GM21515 (cell line): ENCODE data around the gene PLA2G4E.

Source experiments
- ATAC-seq: cut with Tn5 transposase; IDR thresholded peaks from one replicate; pipeline ENCODE4 v1.9.1; 2021; ENCODE audit not compliant: unreplicated experiment

Gene PLA2G4E

DNA sequence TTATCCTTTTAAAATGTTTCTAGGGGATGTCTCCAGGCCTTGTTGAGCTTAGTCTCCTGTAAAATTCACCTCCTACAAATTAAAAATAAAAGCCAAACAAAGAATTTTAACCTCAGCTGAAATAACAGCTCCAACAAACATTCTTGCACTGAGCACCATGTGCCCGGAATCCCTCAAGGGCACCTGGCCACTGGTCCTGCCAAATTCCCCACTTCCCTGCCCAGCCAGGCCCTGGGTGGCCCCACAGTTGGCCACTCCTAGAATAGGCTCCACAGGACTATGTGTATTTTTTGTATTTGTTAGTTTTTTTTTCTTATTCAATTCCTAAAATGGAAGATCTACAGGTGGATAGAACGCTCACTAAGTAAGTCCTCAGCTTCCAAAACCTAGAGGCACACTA is 33.1 kb upstream of the PLA2G4E start:
- ATAC-seq: no peak

DNA sequence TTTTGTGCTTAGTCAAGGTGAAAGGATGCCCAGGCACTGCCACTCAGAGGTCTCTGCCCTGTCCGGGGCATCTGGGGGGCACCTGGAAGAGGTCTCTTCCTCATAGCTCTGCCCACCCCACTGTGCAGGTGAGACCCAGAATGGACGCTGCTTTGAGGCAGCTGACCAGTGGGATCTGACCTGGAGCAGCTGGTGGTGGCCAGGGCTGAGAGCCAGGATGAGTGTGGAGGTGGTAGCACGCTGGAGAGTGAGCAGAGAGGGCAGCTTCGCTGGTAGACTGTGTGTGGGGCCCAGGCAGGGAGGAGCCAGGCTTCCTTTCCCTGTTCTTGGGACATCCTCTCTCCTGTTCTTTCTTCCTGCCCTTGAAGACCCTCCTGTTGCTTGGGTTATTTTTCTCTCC is 32.2 kb upstream of the PLA2G4E start:
- ATAC-seq: no peak

DNA sequence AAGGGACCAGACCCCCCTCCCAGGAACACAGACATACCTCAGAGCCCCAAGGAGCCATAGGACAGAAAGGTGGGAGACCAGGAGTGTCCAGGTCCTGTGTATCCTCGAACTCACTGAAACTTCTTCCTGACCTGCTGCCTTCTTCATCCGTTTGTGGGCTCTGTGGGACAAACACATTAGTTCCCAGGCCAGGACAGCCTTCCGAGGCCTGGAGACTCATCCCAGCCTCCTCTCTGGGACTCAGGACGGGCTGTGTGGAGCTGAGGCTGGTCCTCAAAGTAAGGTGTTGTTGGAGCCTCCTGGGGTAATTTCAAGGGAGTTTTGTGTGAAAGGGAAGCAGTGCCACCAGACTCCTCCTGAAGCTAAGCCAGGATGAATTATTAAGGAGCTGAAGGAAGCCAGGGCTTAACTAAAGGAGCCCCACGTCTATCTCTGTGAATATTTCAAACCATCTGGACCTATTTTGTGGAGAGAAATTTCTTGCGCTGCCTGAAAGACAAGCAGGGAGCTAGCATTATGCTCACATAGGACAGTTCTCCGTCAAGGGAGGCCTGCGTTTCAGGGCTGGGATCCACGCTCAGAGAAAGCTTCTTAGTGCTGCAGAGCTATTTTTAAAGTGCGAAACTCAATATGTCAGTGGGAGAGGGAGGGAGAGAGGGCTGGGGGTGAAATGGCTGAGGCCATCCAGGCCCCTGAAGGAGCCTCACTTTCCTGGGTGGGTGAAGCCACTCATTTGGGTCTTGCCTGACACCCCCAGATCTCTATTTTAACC is 29.8 kb upstream of the PLA2G4E start:
- no peak for ATAC-seq

DNA sequence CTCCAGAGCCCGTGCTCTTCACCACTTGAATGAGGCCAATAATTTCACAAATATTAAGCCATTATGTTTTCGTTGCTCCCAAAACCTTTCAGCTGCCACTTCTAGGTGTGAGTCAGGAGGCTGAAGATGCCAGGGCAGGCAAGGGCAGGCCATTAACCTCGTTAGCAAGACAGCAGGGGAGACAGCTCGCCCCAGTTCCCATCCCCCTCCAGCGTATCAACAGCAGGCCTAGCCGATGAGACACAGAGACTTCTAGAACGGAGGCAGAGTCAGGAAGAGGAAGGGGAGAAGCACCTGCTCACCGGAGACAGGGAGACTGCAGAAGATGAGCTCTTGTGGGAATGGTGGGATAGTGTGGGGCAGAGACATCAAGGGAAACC is 28.0 kb upstream of the PLA2G4E start:
- no peak for ATAC-seq

DNA sequence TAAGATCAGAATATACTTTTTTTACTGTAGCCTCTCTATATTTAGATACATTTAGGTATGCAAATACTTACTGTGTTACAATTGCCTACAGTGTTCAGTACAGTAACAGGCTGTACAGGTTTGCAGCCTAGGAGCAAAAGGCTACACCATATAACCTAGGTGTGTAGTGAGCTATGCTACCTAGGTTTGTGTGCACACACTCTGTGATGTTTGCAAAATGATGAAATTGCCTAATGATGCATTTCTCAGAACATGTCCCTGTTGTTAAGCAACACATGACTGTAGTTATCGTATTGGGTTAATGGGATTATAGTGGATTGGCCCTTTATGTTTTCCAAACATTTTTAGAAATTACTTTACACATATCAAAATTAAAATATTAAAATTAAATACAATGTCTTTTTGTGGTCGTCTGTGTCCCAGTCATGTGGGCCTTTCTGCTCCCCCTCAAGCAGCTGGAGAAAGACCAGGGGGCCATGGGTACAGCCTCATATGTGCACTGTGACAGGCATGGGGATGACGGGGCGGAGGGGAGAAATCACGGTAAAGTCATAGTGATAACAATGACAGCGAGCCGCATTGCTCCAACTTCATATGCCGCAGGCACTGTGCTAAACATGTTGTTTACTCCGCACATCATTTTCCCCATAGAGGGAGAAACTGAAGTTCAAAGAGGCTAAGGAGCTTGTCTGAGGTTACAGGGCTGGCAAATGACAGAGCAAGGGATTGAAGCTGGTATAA is 27.4 kb upstream of the PLA2G4E start:
- no peak for ATAC-seq

DNA sequence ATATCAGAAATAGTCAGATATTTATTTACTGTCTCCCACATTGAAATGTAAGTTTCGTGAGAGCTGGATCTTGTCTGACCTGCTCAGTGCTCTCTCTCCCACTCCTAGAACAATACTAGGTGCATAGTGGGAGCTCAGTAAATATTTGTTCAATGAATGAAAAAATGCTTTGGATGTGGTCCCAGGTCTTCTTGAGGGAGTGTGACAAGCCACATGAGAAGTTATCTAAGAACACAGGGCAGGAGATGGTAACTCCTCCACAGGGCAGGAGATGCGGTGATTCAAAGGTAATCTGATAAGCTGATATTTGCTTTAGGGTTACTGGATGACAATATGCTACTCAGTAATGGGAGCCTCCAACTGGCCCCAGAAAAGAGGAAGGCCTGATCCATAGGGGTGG is 25.8 kb upstream of the PLA2G4E start:
- no peak for ATAC-seq

DNA sequence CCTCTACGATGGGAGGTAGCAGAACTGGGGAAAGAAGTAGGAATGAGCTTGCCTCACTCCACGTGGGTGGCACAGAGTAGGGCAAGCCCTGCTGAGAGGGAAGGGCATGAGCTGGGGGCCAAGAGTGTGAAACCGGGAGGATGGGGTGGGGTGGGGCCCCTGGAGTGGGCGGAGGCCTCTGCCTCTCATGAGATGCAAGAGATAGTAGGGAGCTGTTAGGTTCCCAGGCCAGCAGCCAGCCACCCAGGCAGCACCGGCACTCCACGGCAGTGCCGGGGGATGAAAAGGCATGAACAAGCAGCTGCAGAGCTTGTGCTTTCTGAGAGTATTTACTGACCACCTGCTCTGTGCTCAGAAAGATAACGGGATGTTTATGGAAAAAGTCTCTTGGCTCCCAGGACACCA is 24.4 kb upstream of the PLA2G4E start:
- ATAC-seq: no peak

DNA sequence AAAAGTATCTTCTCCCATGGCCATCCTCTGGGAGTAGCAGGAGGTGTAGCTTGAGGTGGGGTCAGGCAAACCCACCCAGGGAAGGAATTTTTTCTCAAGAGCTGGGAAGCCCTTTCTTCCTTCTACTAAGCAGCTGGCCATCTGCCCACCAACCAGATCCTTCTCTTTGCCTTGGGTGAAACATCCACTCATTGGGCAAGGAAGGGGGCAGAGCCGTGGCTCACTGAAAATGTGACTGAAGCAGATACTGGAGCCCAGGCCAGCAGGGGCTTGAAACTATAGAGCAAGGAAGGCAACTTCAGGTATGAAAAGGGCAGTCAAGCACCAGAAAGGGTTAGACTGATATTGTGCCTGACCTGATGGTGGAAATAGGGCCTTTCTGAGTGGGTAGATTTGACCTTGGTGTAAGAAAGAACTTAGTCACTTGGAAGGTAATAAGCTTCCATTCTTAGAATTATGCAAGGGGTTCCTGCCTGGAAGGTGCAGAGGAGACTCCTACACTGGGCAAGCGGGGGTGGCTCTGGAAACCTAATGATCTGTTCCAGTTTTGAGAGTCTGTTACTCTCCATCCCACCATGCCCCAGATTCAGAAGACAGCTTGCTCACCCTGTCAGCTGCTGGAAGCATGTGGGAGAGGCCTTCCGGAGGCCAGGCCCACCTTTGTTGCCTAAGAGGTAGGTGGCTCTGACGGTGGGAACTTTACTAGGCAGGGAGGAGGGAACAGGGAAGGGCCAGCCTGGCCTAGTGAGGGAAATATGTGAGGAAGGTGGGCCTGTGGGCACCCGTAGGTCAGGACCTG is 22.0 kb upstream of the PLA2G4E start:
- no peak for ATAC-seq

DNA sequence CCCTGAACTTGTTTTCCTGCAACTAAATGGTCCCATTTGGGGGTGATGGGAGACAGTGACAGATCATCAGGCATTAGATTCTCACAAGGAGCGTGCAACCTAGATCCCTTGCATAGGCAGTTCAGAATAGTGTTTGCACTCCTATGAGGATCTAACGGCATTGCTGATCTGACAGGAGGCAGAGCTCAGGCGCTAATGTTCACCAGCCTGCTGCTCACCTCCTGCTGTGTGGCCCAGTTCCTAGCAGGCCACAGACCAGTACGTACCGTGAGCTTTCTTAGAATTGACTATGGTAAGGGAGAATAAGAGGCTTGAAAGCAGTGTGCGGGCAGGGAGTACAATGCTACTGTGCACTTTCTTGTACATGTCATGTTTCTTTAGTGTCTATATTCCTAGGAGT is 17.6 kb upstream of the PLA2G4E start:
- ATAC-seq: no peak

DNA sequence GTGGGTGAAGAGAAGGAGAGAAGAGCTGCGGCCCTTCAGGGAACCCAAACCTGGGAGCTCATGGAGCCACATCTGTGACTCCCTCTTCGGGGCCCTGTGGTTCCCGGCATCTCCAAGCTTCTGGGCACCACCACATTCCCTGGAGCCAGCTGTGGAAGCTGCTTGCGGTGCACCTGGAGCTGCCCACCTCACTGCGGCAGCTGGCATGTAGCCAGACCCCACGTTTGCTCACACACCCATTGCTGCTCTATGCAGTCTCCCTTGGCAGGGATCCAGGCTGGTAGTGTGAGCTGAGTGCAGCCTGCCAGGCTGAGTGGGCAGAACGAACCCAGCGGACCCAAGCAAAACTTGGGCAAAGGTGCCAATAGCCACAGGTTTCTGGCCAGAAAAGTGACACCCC is 16.8 kb upstream of the PLA2G4E start:
- ATAC-seq: no peak

DNA sequence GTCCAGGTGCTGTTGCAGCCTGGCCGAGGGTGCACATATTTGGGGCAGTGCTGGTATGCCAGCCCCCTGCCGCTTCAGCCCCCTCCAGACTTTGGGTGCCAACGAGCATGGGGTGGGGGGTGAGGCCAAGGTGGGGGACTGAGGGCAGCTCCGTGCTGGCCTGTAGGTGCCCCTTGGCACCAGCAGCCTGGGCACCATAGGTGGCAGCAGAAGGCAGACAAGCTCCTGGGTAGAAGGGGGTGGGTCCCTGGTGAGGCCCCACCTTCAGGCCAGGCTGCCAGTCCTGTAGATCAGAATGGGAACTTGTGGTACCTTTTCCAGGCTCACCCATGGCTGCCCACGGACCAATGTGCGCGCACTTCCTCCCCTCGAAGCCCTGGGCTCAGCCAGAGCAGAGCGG is 16.1 kb upstream of the PLA2G4E start:
- no peak for ATAC-seq

DNA sequence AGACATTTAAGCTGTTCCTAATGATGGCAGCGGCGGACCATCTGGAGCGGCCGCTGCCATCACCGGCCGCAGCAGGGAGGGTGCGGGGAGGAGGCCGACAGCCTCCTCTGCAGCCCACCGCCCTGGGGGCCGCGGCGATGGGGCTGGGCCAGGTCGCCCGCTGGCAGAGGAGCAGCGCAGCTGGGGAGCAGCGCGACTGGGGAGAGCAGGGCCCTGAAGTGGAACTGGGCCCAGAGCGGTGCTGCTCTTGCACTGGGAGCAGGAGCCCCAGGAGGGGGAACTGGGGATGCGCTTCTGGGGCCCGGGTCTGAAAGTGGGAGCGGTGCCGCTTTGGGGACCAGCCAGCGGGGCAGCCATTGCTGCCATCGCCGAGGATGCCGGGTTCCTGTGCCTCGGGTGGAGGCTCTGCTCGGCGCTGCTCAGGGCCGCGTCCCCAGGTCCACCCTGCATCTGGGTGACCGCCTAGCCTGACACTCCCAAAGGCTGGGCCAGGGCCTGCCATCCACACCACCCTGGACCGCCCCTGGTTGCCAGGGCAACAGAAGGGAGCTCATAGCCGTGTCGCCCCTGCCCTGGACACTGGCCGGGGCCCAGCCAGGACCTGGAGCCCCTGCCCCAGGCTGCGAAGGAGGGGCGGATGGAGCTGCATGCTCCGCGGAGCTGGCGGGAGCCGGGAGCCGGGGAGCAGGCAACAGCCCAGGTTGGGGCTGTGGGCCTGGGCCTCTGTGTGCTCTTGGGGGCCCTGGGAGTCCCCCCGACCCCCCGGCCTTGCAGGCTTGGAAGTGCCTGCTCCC is 15.5 kb upstream of the PLA2G4E start:
- ATAC-seq: no peak

DNA sequence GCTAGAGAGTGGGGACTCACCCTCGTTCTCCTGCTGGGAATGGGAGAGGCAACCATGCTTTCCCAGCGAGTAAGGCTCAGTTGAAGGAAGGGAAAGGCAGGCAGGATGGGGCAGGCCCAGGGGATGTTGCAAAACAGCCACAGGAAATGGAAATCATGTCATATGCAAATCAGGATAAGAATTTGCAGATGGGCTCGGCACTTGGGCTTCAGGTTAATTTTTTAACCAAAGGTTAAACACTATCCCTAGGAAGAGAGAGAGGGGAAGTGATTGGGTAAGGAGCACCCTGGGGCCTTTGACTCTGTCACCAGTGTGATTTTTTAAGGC is 14.6 kb upstream of the PLA2G4E start:
- no peak for ATAC-seq

DNA sequence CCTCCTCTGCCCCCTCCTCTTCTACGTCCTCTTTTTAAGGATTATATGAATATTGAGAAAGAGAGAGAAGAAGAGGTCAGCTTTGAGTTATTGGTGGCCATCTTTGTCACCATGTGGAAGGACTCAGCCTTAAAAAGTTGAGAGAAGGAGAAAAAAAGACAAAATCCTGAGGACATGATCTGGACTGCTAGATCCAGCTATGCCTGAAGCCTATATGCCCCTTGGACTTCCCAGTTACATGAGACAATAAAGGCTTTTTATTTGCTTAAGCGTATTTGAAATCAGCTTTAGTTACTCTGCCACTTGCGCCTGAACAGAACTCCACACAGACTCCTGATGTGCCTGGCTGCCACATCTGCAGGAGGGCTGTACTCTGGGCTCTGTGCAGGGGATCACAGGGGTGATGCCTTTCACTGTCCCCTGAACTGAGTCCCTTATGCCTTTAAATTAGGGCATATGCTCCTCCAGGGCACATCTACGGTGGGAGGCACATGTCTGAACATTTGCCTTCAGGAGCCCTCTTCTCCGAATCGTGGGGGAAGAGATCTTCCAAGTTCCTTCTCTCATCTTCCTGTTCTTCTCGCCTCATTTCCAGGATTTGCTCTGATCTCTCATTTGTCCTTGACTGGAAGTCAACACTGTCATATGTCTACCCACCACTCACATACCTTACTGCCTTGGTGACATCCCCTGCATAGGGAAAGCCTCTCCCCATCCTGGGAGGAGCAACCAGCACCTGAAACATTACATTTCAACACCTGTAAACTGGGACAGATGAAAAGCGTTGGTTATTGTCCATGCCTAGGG is 14.0 kb upstream of the PLA2G4E start:
- ATAC-seq: no peak

DNA sequence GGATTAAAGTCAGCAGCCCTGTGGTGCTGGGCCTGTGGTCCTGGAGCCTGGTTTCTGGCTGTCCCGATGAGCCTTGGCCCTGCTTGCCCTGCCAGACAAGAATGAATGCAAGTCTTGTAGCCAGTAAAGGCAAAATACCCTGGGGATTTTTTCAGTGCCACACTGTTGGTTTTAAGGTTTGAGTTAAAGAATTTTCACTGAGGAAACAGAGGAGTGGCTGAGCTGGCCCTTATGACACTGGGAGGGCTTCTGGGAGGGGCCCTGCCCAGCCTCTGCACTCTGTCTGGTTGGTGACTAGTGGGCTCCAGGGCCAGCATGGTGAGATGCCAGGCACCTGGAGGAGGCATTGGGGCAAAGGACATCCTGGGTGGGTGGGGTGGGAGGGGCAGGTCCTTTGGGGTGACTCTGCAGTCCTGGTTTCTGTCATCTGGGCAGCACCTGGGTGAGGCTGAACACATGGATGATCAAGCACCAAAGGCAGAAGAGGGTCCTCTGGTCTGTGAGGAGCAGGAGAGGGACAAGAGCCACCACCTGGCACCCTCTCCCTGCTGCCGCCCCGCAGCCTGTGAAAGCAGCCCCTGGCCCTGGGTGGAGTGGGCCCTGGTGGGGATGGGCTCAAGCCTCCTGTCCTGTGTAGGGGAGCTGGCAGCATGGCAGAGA is 12.5 kb upstream of the PLA2G4E start:
- no peak for ATAC-seq

DNA sequence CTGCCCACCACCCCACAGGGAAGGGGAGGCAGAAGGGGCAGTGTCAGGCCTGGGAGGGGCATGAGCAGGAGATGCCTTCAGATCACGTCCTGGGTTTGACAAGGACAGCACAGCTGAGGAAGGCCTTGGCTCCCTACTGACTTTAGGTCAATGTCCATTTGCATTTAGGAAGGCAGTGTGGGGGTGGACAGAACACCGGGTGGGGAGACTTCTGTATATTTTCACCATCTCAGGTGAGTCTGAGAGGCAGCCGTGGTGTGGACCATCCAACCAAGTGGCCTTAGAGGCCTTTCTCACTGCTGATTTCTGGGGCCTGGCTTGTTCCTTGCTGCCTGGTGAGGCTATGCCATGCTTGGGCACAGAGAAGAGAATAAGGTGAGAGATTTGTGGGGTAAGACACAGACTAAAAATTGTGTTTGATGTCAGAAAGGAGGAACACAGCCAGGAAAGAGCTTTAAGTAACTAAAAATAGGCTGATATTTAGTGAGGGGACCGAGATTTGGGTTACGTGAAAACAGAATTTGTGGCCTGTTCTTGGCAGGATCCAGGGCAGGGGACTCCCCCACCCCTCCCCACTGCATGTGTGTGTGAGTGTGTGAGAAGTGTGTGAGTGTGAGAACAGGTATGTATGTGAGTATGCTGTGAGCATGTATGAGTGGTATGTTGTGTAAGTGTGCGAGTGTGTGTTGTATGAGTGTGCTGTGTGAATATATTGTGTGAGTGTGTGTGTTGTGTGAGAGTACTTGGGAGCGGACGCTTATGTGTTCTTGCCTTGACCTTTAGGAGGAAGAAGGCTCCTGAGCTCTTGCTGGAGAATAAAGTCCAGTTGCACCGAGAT is 11.8 kb upstream of the PLA2G4E start:
- no peak for ATAC-seq

DNA sequence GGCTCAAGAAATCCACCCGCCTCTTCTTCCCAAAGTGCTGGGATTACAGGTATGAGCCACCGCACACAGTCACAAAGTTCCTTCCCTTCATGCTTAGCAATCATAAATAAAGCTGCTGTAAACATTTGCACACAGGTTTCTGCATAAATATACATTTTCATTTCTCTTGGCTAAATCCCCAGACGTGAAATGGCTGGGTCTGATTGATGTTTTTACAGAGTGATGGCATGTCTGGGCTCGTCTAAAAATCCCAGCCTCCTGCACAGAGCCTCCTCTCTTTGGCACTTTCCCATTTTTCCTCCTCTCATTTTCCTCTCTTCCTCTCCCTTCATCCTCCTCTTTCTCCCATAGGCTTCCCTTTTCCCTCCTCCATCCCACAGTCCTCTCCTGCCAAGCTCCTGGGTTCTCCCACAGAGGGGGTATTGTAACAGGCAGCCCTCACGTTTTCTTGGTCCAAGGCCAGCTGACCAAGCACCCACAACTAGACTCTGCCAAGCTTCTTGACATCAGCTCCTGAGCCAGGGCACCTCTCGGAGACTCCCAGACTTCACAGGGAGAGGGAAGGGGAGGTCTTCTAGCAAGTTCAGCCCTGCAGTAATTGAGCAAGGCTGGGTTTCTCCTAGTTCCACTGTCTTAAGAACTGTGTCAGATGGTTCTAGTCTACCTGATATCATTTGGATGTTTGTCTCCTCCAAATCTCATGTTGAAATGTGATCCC is 10.5 kb upstream of the PLA2G4E start:
- ATAC-seq: no peak

DNA sequence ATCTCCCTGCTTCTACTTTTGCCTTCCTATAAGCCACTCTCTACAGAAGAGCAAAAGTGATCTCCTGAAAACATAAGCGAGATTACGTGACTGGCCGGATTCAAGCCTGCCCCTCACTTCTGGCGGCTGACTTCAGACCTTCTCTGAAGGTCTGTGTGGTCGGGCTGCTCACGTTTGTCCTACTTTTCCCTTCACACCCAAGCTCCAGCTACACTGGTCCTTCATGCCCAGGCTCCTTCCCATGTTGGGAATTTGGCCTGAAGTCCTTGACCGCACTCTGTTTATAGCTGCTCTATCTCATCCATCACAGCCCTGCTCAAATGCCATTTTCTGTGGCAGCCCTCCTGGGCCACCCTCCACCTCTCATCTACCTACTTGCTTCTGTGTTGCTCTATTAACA is 6.7 kb upstream of the PLA2G4E start:
- no peak for ATAC-seq
